HG03064 (cell line): ENCODE results near the gene PTEN.
"Not testable (repeated sequence)": the region's sequence is repeated elsewhere in the genome, so short reads cannot be mapped to it uniquely, and the experiment has no call there.

ENCODE experiments used
- ATAC-seq: cut with Tn5 transposase; IDR thresholded peaks from one replicate; pipeline ENCODE4 v1.9.1; 2021; ENCODE audit warnings: low read depth; ENCODE audit not compliant: unreplicated experiment

PTEN gene

GRCh38 chr10:87868277-87868676 lies 4.9 kb downstream of the PTEN start:
- no peak for ATAC-seq

DNA sequence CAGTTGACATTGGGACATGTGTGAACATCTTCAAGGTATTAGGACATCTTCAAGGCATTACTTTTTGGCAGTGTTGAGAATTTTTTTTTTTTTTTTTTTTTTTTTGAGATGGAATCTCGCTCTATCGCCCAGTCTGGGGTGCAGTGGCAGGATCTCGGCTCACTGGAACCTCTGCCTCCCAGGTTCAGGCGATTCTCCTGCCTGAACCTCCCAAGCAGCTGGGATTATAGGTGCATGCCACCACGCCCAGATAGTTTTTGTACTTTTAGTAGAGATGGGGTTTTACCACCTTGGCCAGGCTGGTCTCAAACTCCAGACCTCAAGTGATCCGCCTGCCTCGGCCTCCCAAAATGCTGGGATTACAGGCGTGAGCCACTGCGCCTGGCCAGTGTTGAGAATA lies 5.7 kb downstream of the PTEN start:
- not testable (repeated sequence) for ATAC-seq

- no peak for ATAC-seq
Observed at GRCh38 chr10:87869773-87870551, 6.5 kb downstream of the PTEN start.

DNA sequence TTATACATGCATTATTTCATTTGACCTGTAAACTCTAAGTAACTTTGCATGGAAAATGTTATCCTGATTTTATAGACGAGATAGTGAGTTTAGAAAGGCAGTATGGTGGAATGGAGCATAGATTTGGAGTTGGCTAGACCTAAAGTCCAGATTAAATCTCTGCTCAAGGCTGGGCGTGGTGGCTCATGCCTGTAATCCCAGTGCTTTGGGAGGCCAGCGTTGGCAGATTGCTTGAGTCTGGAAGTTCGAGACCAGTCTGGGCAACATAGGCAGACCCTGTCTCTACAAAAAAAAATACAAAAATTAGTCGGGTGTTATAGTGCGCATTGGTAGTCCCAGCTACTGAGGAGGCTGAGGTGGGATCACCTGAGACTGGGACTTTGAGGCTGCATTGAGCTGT lies 9.4 kb downstream of the PTEN start:
- no peak for ATAC-seq

DNA sequence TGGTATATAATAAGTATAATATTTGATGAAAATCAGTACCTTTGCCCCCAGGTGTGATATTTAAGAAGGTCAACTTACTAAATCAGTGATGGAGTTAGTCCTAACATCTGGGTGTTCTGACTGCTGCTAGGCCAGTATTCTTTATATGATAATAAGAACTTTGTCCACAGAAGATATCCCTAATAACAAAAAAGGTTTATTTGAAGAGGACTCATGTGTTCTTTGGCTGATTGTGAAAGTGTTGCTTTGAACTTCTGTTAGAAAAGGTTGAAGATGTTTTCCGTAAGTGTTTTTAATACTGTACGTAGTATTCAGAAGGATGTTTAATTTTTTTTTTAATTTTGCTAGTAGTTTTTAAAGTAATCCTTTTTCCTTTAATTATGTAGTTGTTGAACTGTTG lies 10.2 kb downstream of the PTEN start:
- no peak for ATAC-seq

DNA sequence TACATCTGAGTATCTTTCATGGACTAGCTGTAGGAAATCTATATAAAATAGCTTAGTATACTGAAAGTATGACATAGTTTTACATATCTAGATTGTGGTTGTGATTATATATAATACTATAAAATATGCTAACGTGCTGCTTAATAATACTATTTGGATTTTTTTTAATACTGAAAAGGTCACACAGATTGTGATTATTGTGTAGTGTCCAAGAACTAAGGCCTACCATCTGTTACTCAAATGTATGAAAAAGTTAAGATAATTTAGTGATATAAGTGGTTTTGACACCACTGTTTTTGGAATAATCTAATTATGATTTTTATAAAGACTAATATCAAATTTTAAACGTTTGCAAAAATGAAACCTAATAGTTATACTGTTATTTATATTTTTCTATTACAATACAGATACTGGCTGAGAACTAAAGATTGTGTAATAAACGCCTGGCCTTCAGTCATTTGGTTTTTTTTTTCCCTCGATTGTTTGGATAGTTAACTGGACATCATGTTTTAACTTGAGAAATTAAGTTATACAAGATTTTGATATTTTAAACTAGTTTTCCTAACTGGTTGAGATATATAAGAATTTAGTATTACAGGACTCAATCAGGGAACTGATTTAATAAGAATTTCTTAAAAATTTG lies 12.6 kb downstream of the PTEN start:
- no peak for ATAC-seq

GRCh38 chr10:87878664-87879459 lies 15.4 kb downstream of the PTEN start:
- ATAC-seq = no peak

DNA sequence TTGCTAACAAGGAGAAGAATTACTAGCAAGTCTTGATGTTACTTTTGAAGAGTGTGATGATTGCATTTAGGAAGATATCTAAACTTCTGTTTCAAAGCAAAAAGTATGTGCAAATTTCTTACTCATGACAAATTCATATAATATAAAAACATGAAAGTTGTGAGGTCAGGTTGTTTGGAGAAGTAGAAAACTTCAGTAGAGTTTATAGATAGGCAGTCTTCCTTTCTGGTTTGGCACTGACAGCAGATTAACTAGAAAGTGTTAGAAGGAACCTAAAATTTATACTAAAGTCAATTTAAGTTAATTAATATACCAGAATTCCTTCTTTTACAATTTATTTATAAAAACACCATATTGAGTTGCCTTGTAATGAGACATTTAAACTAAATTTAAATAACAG lies 16.9 kb downstream of the PTEN start:
- ATAC-seq = no peak

DNA sequence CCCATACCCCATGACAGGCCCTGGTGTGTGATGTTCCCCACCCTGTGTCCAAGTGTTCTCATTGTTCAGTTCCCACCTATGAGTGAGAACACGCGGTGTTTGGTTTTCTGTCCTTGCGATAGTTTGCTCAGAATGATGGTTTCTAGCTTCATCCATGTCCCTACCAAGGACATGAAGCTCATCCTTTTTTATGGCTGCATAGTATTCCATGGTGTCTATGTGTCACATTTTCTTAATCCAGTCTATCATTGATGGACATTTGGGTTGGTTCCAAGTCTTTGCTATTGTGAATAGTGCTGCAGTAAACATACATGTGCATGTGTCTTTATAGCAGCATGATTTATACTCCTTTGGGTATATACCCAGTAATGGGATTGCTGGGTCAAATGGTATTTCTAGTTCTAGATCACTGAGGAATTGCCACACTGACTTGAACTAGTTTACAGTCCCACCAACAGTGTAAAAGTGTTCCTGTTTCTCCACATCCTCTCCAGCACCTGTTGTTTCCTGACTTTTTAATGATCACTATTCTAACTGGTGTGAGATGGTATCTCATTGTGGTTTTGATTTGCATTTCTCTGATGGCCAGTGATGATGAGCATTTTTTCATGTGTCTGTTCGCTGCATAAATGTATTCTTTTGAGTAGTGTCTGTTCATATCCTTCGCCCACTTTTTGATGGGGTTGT lies 18.1 kb downstream of the PTEN start:
- not testable (repeated sequence) for ATAC-seq

GRCh38 chr10:87882555-87883294 lies 19.3 kb downstream of the PTEN start:
- ATAC-seq = no peak

DNA sequence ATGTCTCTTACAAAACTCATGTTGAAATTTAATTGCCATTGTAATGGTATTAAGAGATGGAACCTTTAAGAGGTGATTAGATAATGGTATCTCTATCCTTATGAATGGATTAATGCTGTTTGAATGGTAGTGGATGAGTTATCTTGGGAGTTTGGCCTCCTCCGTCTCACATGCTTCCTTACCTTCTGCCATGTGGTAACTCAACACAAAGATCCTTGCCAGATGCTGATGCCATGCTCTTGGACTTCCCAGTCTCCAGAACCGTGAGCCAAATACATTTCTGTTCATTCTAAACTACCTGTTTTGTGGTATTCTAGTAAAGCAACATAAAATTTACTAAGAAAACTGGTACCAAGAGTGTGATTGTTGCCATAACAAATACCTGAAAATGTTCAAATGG lies 23.2 kb downstream of the PTEN start:
- no peak for ATAC-seq

DNA sequence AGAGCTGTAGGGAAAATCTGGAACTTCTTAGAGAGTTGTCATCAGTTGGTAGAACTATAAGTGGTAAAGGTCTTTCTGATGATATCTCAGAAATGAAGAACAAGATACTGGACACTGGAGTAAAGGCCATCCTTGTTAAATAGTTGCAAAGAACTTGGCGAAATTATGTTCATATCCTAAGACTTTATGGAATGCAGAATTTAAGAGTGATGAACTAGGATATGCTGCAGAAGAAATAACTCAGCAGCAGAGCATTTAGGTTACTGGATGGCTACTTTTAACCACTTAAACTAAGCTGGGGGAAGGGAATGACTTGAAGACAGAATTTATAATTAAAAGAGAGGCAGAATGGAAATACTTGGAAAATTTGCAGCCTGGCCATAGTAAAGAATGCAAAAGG lies 23.7 kb downstream of the PTEN start:
- ATAC-seq = no peak

DNA sequence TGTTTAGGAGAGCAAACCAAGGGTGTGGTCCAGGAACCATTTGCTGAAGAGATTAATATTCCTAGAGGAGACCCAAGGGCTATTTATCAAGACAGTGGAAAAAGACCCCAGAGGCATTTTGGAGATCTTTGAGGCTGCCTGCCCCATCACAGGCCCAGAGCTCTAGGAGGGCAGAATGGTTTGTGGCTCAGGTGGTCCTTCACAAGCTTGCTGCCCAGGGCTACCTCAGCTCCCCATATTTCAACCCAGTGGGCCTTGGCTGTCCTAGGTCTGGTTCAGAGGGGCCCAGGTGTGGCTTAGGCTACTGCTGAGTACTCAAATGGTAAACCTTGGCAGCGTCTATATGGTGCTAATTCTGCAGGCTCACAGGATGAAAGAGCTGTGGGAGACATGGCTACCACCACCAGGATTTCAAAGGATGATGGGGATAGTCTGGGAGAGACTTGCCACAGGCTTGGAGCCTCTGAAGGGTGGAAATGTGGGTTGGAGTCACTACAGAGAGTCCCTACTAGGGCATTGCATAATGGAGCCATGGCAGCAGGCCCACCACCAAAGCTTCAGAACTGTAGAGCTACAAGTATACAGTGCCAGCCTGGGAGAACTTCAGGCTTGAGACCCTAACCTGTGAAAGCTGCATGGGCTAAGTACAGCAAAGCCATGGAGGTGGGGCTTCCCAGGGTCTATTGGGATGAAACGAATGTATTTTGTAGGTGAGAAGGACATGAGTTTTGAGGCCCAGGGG lies 24.3 kb downstream of the PTEN start:
- no peak for ATAC-seq

DNA sequence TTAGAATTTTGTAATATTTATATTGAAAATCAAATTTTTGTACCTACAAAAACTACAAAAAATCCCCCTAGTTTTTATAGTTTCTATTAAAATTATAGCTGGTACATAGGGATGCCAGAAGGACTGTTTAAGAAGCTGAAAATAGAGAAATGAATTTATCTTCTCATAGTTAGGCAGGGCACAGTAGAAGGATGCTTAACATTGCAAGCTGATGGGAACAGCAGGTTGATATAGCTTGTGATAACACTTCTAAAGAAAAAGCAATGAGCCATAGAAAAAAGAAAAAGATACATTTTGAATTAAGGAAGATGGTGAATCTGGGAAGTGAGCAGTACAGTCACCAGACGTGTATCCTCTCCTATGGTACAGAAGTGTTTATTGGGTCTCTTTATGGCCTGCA lies 32.0 kb downstream of the PTEN start:
- no peak for ATAC-seq

- ATAC-seq = no peak
Observed at GRCh38 chr10:87896216-87896615, 32.8 kb downstream of the PTEN start.

- ATAC-seq = not testable (repeated sequence)
Observed at GRCh38 chr10:87897957-87898356, 34.5 kb downstream of the PTEN start.

DNA sequence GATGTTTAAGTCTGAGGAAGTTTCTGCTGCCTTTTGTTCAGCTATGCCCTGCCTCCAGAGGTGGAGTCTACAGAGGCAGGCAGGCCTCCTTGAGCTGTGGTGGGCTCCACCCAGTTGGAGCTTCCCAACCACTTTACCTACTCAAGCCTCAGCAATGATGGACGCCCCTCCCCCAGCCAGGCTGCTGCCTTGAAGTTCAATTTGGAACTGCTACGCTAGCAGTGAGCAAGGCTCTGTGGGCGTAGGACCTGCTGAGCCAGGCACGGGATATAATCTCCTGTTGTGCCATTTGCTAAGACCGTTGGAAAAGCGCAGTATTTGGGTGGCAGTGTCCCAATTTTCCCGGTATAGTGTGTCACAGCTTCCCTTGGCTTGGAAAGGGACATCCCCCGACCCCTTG lies 40.0 kb downstream of the PTEN start:
- ATAC-seq = not testable (repeated sequence)

GRCh38 chr10:87913156-87913921 lies 49.9 kb downstream of the PTEN start:
- no peak for ATAC-seq

DNA sequence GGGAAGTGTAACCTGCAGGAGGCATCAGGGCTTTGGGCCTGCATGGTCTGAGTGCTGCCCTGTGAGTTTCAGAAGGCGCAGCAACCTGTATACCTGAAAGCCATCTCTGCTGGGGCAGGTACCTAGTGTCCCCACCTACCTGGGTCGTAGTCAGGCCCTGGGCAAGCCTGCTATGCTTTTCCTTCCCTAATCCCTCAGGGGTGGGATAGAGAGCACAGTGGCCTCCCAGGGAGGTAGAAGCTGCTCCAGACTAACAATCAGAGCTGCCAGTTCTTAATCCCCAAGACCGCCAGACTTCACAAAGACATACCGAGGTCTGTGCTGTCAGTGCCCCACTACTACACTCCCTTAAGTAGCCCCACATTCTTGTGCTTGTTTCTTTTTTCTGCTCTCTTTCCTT lies 52.0 kb downstream of the PTEN start:
- no peak for ATAC-seq
